GM12874 (cell line): ENCODE data around the gene ALX4.

Experiments
- TF ChIP-seq, protein P1 (sequence below): IDR thresholded peaks from 2 replicates; pipeline ENCODE4 v1.5.1; 2011; ENCODE audit warnings: low read depth, mild to moderate bottlenecking, control low read depth, low read length, moderate library complexity; ENCODE audit not compliant: insufficient read depth

Gene ALX4

DNA sequence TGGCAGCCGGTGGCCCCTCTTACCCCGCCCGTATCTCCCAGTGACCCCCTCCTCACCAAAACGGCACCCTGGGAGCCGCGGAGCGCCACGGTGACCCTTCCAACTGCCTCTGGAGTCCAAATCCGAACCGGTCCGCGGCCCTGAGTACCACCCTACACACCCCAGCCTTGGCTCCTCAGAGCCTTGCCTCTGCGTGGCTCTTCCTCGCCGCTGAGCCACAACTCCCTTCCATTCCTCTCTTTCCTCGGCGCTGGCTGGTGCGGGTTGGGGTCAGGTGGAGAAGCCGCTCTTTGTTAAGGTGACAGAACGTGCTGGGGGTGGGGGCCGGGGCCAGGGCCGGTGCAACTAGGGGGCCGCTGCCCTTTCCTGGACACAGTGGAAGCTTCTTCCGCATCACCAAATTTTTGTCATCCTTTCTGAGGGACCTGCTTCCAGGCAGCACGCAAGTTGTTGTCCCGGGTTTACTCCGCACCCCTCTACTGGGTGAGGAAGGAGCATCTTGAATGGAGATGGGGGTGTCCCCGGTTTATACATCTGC is 6.5 kb downstream of the ALX4 start:
- TF ChIP-seq, protein P1, sequence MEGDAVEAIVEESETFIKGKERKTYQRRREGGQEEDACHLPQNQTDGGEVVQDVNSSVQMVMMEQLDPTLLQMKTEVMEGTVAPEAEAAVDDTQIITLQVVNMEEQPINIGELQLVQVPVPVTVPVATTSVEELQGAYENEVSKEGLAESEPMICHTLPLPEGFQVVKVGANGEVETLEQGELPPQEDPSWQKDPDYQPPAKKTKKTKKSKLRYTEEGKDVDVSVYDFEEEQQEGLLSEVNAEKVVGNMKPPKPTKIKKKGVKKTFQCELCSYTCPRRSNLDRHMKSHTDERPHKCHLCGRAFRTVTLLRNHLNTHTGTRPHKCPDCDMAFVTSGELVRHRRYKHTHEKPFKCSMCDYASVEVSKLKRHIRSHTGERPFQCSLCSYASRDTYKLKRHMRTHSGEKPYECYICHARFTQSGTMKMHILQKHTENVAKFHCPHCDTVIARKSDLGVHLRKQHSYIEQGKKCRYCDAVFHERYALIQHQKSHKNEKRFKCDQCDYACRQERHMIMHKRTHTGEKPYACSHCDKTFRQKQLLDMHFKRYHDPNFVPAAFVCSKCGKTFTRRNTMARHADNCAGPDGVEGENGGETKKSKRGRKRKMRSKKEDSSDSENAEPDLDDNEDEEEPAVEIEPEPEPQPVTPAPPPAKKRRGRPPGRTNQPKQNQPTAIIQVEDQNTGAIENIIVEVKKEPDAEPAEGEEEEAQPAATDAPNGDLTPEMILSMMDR = no peak

DNA sequence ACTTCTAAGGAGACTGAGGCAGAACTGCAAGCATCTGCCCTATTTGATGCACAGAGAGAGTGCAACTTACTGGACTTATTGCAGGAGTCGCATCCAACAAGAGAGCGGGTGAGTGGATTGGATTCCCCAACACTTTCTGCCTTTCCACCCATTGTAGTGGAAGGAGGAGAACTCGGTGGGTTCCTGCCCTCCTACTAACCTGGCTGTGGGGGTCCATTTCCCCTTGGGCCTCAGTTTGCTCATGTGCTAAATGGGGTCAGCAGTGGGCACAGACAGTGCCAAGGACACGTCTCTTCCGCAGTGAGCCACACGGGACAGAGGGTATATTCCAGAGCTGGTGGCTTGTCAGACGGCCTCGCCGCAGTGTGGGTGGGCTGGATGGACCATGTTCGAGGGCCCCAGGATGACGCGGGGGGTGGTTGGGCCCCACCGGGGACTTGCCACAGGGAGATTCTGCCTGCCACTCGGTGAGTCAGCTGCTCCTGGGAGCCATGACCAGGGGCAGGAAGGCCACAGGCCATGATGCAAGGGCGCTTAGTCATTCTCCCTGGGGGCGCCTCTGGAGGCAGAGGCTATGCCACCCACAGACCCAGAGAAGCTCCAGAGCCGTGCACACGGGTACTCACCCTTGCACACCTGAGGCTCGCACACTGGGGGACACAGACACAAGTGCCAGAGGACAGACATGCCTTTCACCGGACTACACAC is 8.2 kb downstream of the ALX4 start:
- TF ChIP-seq, protein P1 = no peak

DNA sequence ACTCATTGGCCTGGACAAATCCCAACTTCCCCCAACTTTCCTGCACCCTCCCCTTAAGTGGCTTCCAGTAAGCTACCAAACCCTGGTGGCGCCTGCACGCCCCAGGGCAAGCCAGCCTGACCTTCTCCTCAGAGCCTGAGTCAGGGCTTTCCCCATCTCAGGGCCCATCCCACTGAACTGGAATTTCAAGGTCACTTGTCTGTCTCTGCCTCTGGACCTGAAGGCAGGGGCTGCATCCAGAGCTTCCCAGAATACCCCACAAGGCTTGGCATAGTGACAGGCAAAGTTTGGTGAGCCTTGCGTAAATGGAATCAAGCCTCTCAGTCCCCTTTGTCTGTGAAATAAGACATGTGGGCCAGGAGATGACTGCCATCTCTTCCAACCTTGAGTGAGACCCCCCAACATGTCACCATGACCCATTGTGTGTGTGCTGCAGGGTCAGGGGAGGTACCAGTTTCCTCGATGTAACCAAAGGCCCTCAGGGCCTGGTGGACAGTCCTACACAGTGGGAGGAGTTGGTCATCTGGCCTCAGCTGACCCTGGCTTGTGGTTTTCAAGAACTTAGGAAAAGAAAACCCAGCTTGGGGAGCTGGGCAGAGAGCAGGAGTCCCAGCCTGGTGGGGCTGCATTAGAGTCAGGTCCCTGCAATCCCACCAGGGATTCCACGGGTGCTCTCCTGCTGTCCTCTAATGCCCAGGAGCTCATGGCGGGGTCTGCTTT is 8.9 kb downstream of the ALX4 start:
- TF ChIP-seq, protein P1 = no peak

DNA sequence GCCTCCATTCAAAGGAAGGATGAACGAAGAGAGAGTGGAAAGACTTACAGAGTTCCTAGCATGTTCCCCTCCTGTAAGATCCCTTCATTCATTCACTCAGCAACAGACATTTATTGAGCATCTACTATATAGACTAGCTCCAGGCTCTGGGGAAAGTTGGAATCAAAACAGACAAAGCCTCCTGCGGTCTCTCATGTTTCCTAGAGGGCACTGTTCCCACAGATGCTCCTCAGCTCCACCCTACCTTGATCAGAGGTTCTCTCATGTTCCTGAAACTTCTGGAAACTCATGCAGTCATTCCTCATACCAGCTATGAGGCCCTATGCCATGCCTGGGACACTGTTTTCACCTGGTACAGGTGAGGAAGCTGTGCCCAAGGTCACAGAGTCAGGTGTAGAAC is 11.1 kb downstream of the ALX4 start:
- TF ChIP-seq, protein P1 = no peak

DNA sequence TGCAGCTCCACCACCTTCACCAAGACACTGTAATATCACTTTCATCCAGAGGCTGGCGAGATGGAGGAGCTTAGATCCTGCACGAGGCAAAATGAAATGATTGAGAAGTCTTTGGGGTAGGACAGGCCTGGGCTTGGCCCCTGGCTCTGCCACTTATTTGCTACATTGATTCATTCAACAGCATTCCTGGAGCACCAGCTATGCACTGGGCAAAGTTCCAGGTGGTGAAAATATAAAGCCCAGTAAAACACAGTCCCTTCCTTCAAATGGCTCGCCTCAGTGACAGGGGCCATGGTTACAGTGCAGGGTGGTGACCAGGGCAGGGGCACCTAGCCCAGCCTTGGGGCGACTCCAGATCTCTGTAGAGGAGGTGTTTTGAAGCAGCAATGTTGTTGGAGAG is 19.7 kb downstream of the ALX4 start:
- TF ChIP-seq, protein P1 = no peak

DNA sequence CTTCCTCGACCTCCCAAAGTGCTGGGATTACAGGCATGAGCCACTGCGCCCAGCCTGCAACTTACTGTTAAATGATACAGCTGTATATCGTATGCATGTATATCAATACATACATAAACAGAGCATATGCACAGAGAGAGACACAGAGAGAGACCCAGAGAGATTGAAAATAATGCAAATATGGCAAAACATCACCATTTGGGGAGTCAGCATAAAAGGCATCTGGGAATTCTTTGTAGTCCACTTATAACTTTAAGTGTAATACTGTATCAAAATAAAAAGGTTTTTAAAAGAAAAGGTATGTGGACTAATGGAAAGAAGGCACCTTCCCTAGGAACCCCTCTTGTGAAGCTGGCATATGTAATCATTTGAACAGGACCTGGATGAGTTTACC is 21.8 kb downstream of the ALX4 start:
- TF ChIP-seq, protein P1 = no peak

DNA sequence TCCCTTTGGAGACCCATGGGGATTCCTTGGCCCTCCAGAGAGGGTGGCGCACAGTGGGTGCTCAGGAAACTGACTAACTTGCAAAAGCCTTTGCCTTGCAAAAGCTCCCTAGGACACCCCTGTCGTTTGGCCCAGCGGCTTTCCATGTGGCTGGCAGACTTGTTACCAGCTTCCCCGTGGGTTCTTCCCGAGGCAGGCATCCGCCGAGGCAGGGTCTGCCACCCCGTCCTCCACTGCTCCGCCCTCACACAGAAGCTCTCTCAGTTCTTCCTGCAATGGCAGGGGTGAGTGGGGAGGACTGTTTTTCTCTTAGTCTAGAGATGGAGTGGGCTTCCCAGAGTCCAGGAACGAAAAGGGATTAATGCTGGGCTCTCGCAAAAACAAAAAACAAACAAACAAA is 23.0 kb downstream of the ALX4 start:
- TF ChIP-seq, protein P1 = no peak
